ENCODE measurements around the gene CLCN3. TPM values are rescaled to one million over a fixed set of nuclear protein-coding genes. Genes with fewer than 3 reads are reported as not detected.

Gene CLCN3
- total RNA-seq, 1 experiment from 2014 or later, result 16.9 TPM

- ChIA-PET POLR2A (ENCODE audit: unreplicated experiment) (no interaction called here), CTCF (no interaction called here)
- Histone ChIP-seq H3K4me2 (ENCODE audit: low read length) (no peak overlapping the region), H3K9ac (ENCODE audit: low read length) (no peak overlapping the region), H3K79me2 (ENCODE audit: low read length) (no peaks in the 10 kb centered on the region), H3K36me3 (ENCODE audit: low read depth, low read length) (no peaks in the 10 kb centered on the region), H4K20me1 (ENCODE audit: low read length) (no peaks in the 10 kb centered on the region), H3F3A (ENCODE audit: low read length, unreplicated experiment) (no peaks in the 10 kb centered on the region), H2AFZ (ENCODE audit: low read length) (no peak overlapping the region), H3K4me3 (ENCODE audit: low read length) (no peak overlapping the region), H3K27ac (ENCODE audit: low read length) (no peak overlapping the region), H3K4me1 (ENCODE audit: insufficient read depth, low read length) (no peaks in the 10 kb centered on the region), H3K9me3 (ENCODE audit: low read length) (no peaks in the 10 kb centered on the region), H3K27me3 (ENCODE audit: low read length) (no peaks in the 10 kb centered on the region), H3K9me2 (replicated peaks; ENCODE audit: low read length) (no peaks in the 10 kb centered on the region)
- TF ChIP-seq EZH2 (IDR thresholded peaks at IDR 0.05; ENCODE audit: low read length, unreplicated experiment) (no peak), EZH2phosphoT487 (IDR thresholded peaks at IDR 0.05; ENCODE audit: borderline replicate concordance, low read length) (no peak), CTCF (conservative IDR thresholded peaks at IDR 0.05; ENCODE audit: low read depth, low read length) (no peak)
- intact Hi-C loops (cut with micrococcal nuclease), result no loop called here
- ATAC-seq, result no peak
- DNase-seq, result no peak
- no TSS peak for BruUV-seq (replicated peaks)
Measured at GRCh38 chr4:169682372-169683047, 62.1 kb downstream of the CLCN3 start.

- no peaks in the 10 kb centered on the region for H3F3A ChIP-seq (ENCODE audit: low read length, unreplicated experiment)
- no TSS peak for BruUV-seq (replicated peaks)
Measured at GRCh38 chr4:169689681-169690080, 69.3 kb downstream of the CLCN3 start.

More at GRCh38 chr4:169689681-169690080, 69.3 kb downstream of the CLCN3 start:
- no peak overlapping the region for H2AFZ ChIP-seq (ENCODE audit: low read length)
- CTCF ChIA-PET, result no interaction called here
- no peaks in the 10 kb centered on the region for H3K9me3 ChIP-seq (ENCODE audit: low read length)
- intact Hi-C loops (cut with micrococcal nuclease), result no loop called here
- POLR2A ChIA-PET (ENCODE audit: unreplicated experiment), result no interaction called here
- TF ChIP-seq EZH2phosphoT487 (IDR thresholded peaks at IDR 0.05; ENCODE audit: borderline replicate concordance, low read length) (no peak), CTCF (conservative IDR thresholded peaks at IDR 0.05; ENCODE audit: low read depth, low read length) (no peak), EZH2 (IDR thresholded peaks at IDR 0.05; ENCODE audit: low read length, unreplicated experiment) (no peak)
- ATAC-seq, result no peak
- H3K36me3 ChIP-seq (ENCODE audit: low read depth, low read length), result no peaks in the 10 kb centered on the region
- no peak overlapping the region for H3K9ac ChIP-seq (ENCODE audit: low read length)
- H3K4me2 ChIP-seq (ENCODE audit: low read length), result no peak overlapping the region
- H3K27ac ChIP-seq (ENCODE audit: low read length), result no peak overlapping the region
- no peaks in the 10 kb centered on the region for H4K20me1 ChIP-seq (ENCODE audit: low read length)
- H3K27me3 ChIP-seq (ENCODE audit: low read length), result no peaks in the 10 kb centered on the region
- no peak for DNase-seq
- H3K79me2 ChIP-seq (ENCODE audit: low read length), result no peaks in the 10 kb centered on the region
- H3K4me1 ChIP-seq (ENCODE audit: insufficient read depth, low read length), result no peaks in the 10 kb centered on the region
- no peaks in the 10 kb centered on the region for H3K9me2 ChIP-seq (replicated peaks; ENCODE audit: low read length)
- H3K4me3 ChIP-seq (ENCODE audit: low read length), result no peak overlapping the region
